GM23338 (cell line): ENCODE measurements around the gene BCL10. TPM values are rescaled to one million over a fixed set of nuclear protein-coding genes. Genes with fewer than 3 reads are reported as not detected.

Experiments
- ATAC-seq: fragments of 200-7000 bp; cut with Tn5 transposase; 3 replicates; pipeline ENCODE4 v1.9.1; 2020
- DNase-seq: peaks from one replicate; pipeline ENCODE4 v3.0.0-alpha.2; 2015; ENCODE audit warnings: low spot score
- H2AFZ ChIP-seq: fragments of 200-600 bp; sonication (generic); 2 replicates; pipeline ENCODE4 v1.8.0; 2016; ENCODE audit warnings: antibody characterized with exemption, mild to moderate bottlenecking, moderate library complexity
- H3F3A ChIP-seq: fragments of 200-600 bp; sonication (generic); replicated peaks from 2 replicates; pipeline ENCODE4 v1.8.0; 2017; ENCODE audit warnings: antibody characterized with exemption, mixed run types, low read depth
- H3K27ac ChIP-seq: fragments of 200-600 bp; sonication (generic); 2 replicates; pipeline ENCODE4 v1.6.1; 2016; ENCODE audit warnings: low read depth
- H3K27me3 ChIP-seq: fragments of 200-600 bp; sonication (generic); 2 replicates; pipeline ENCODE4 v1.8.0; 2016; ENCODE audit warnings: mild to moderate bottlenecking, mixed run types, moderate library complexity; ENCODE audit not compliant: insufficient read depth
- H3K36me3 ChIP-seq: fragments of 200-600 bp; sonication (generic); 2 replicates; pipeline ENCODE4 v1.8.0; 2016; ENCODE audit warnings: mild to moderate bottlenecking; ENCODE audit not compliant: insufficient read depth
- H3K4me1 ChIP-seq: fragments of 200-600 bp; sonication (generic); 2 replicates; pipeline ENCODE4 v1.8.0; 2016; ENCODE audit warnings: mild to moderate bottlenecking, moderate library complexity; ENCODE audit not compliant: insufficient read depth
- H3K4me2 ChIP-seq: fragments of 200-600 bp; sonication (generic); 2 replicates; pipeline ENCODE4 v1.7.1; 2017; ENCODE audit warnings: mixed run types
- H3K4me3 ChIP-seq: fragments of 200-600 bp; sonication (generic); 2 replicates; pipeline ENCODE4 v1.6.1; 2016; ENCODE audit warnings: mixed run types
- H3K79me2 ChIP-seq: fragments of 200-600 bp; sonication (generic); replicated peaks from 2 replicates; pipeline ENCODE4 v1.8.0; 2017; ENCODE audit warnings: mild to moderate bottlenecking; ENCODE audit not compliant: insufficient read depth
- H3K9me2 ChIP-seq: fragments of 200-600 bp; sonication (generic); 2 replicates; pipeline ENCODE4 v1.8.0; 2017; ENCODE audit not compliant: insufficient read depth
- H4K20me1 ChIP-seq: fragments of 200-600 bp; sonication (generic); replicated peaks from 2 replicates; pipeline ENCODE4 v1.8.0; 2017; ENCODE audit warnings: mild to moderate bottlenecking; ENCODE audit not compliant: insufficient read depth
- H3K27ac Mint-ChIP-seq: 2 replicates; pipeline ENCODE4 v1.8.0; 2020; ENCODE audit warnings: inconsistent platforms, mild to moderate bottlenecking, moderate library complexity, mixed read lengths
- H3K27me3 Mint-ChIP-seq: 3 replicates; pipeline ENCODE4 v1.8.0; 2022; ENCODE audit warnings: low read depth, mild to moderate bottlenecking, moderate library complexity, mixed read lengths, inconsistent platforms; ENCODE audit not compliant: insufficient read depth, poor library complexity
- H3K36me3 Mint-ChIP-seq: 3 replicates; pipeline ENCODE4 v1.8.0; 2021; ENCODE audit warnings: low read depth, mild to moderate bottlenecking, inconsistent platforms, moderate library complexity, mixed read lengths
- H3K4me1 Mint-ChIP-seq: 3 replicates; pipeline ENCODE4 v1.8.0; 2020; ENCODE audit warnings: mild to moderate bottlenecking, inconsistent platforms, mixed read lengths
- H3K4me3 Mint-ChIP-seq: 3 replicates; pipeline ENCODE4 v1.8.0; 2021; ENCODE audit warnings: moderate library complexity, mild to moderate bottlenecking, inconsistent platforms, mixed read lengths
- H3K9me3 Mint-ChIP-seq: 3 replicates; pipeline ENCODE4 v1.8.0; 2020; ENCODE audit warnings: moderate library complexity, mild to moderate bottlenecking, inconsistent platforms, mixed read lengths
- CREB1 ChIP-seq: fragments of 250-450 bp; sonication (Bioruptor Pico); IDR thresholded peaks from 2 replicates; pipeline ENCODE4 v1.5.0; 2020; ENCODE audit warnings: low read depth, mild to moderate bottlenecking, moderate library complexity
- ETS1 ChIP-seq: IDR thresholded peaks from 2 replicates; pipeline ENCODE4 v1.6.1; 2016; ENCODE audit warnings: antibody characterized with exemption
- EZH2 ChIP-seq: fragments of 200-600 bp; sonication (generic); IDR thresholded peaks from one replicate; pipeline ENCODE4 v1.8.0; 2017; ENCODE audit warnings: antibody characterized with exemption, mild to moderate bottlenecking, low read depth; ENCODE audit not compliant: unreplicated experiment
- JUNB ChIP-seq: IDR thresholded peaks from one replicate; pipeline ENCODE4 v1.6.1; 2016; ENCODE audit warnings: antibody characterized with exemption; ENCODE audit not compliant: unreplicated experiment
- NANOG ChIP-seq: IDR thresholded peaks from 2 replicates; pipeline ENCODE4 v1.6.1; 2016; ENCODE audit warnings: antibody characterized with exemption, borderline replicate concordance
- POLR2AphosphoS5 ChIP-seq: IDR thresholded peaks from 2 replicates; pipeline ENCODE4 v1.6.1; 2016; ENCODE audit warnings: antibody characterized with exemption, low read depth
- STAT1 ChIP-seq: IDR thresholded peaks from one replicate; pipeline ENCODE4 v1.6.1; 2016; ENCODE audit warnings: antibody characterized with exemption; ENCODE audit not compliant: unreplicated experiment
- ZNF114 ChIP-seq: fragments of 250-450 bp; sonication (Bioruptor Pico); IDR thresholded peaks from 2 replicates; pipeline ENCODE4 v1.5.0; 2020; ENCODE audit warnings: mild to moderate bottlenecking, moderate library complexity
- ZNF462 ChIP-seq: fragments of 250-450 bp; sonication (Bioruptor Pico); IDR thresholded peaks from 2 replicates; pipeline ENCODE4 v1.5.0; 2020; ENCODE audit warnings: mild to moderate bottlenecking, moderate library complexity
- polyA plus RNA-seq: library from polyadenylated mRNA; unstranded; fragments of >200 nt; fragmentation: Nextera tagmentation; extraction: Ambion mirVana; gene quantifications from 2 replicates; pipeline ENCODE4 v1.2.1, GENCODE V29; 2016
- total RNA-seq: library from RNA; depleted of rRNA; stranded (reverse); fragments of >200 nt; shearing (Covaris generic); gene quantifications from 2 replicates; pipeline ENCODE4 v1.2.3, GENCODE V29; 2014
- TF ChIP-seq, protein P1 (sequence below), 2 experiments: fragments of 200-600 bp in 1 of 2; sonication (generic) in 1 of 2; conservative IDR thresholded peaks; 2 replicates each; pipeline versions ENCODE4 v1.5.1 to v1.6.1; 2016 to 2017; ENCODE audit warnings: antibody characterized with exemption in 2 of 2, low read depth in 2 of 2, mild to moderate bottlenecking in 2 of 2, moderate library complexity in 1 of 2
- TF ChIP-seq, protein P2 (sequence below): IDR thresholded peaks from one replicate; pipeline ENCODE4 v1.6.1; 2018; ENCODE audit warnings: antibody characterized with exemption; ENCODE audit not compliant: unreplicated experiment

The BCL10 gene
- total and polyA plus RNA-seq, 2 experiments from 2014 or later = 23.1 to 33.7 TPM

GRCh38 chr1:85289207-85289847, 12.9 kb upstream of the BCL10 start (continued):
- TF ChIP-seq ZNF462 (CRISPR knock-in tag) (no peak), NANOG (no peak), EZH2 (no peak), STAT1 (no peak), ZNF114 (CRISPR knock-in tag) (no peak), JUNB (no peak)

- 0 out of 2 replicates have a peak, but pooled peaks cover 5% of the 10 kb centered on the region for H3K9me2 ChIP-seq
- no peak overlapping the region for H2AFZ ChIP-seq
- no peak overlapping the region for H3K4me3 Mint-ChIP-seq
- TF ChIP-seq, protein P1, sequence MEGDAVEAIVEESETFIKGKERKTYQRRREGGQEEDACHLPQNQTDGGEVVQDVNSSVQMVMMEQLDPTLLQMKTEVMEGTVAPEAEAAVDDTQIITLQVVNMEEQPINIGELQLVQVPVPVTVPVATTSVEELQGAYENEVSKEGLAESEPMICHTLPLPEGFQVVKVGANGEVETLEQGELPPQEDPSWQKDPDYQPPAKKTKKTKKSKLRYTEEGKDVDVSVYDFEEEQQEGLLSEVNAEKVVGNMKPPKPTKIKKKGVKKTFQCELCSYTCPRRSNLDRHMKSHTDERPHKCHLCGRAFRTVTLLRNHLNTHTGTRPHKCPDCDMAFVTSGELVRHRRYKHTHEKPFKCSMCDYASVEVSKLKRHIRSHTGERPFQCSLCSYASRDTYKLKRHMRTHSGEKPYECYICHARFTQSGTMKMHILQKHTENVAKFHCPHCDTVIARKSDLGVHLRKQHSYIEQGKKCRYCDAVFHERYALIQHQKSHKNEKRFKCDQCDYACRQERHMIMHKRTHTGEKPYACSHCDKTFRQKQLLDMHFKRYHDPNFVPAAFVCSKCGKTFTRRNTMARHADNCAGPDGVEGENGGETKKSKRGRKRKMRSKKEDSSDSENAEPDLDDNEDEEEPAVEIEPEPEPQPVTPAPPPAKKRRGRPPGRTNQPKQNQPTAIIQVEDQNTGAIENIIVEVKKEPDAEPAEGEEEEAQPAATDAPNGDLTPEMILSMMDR (conservative IDR thresholded peaks at IDR 0.05; ENCODE audit: low read depth in 2 of 2) = no peak
- TF ChIP-seq POLR2AphosphoS5 (no peak), CREB1 (CRISPR knock-in tag) (no peak), JUNB (no peak), ZNF114 (CRISPR knock-in tag) (no peak), ETS1 (no peak), NANOG (no peak), EZH2 (no peak)
- TF ChIP-seq, protein P2, sequence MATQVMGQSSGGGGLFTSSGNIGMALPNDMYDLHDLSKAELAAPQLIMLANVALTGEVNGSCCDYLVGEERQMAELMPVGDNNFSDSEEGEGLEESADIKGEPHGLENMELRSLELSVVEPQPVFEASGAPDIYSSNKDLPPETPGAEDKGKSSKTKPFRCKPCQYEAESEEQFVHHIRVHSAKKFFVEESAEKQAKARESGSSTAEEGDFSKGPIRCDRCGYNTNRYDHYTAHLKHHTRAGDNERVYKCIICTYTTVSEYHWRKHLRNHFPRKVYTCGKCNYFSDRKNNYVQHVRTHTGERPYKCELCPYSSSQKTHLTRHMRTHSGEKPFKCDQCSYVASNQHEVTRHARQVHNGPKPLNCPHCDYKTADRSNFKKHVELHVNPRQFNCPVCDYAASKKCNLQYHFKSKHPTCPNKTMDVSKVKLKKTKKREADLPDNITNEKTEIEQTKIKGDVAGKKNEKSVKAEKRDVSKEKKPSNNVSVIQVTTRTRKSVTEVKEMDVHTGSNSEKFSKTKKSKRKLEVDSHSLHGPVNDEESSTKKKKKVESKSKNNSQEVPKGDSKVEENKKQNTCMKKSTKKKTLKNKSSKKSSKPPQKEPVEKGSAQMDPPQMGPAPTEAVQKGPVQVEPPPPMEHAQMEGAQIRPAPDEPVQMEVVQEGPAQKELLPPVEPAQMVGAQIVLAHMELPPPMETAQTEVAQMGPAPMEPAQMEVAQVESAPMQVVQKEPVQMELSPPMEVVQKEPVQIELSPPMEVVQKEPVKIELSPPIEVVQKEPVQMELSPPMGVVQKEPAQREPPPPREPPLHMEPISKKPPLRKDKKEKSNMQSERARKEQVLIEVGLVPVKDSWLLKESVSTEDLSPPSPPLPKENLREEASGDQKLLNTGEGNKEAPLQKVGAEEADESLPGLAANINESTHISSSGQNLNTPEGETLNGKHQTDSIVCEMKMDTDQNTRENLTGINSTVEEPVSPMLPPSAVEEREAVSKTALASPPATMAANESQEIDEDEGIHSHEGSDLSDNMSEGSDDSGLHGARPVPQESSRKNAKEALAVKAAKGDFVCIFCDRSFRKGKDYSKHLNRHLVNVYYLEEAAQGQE = no peak
- H3K4me1 ChIP-seq = peaks cover 13% of the 10 kb centered on the region; the same call in 1 of the 2 replicates
- peaks cover 11% of the 10 kb centered on the region for H3K9me3 Mint-ChIP-seq
- H3K27me3 ChIP-seq = no peaks in the 10 kb centered on the region
- H3K27me3 Mint-ChIP-seq = peaks cover 6% of the 10 kb centered on the region
- no peak overlapping the region for H3K4me3 ChIP-seq
- DNase-seq = no peak
- no peaks in the 10 kb centered on the region for H3K79me2 ChIP-seq
- no peaks in the 10 kb centered on the region for H3F3A ChIP-seq
- no peaks in the 10 kb centered on the region for H4K20me1 ChIP-seq
- H3K36me3 Mint-ChIP-seq = no peaks in the 10 kb centered on the region
- ATAC-seq = no peak
- no peak overlapping the region for H3K27ac Mint-ChIP-seq
- H3K27ac ChIP-seq = no peak overlapping the region
- H3K4me2 ChIP-seq = no peak overlapping the region
- no peaks in the 10 kb centered on the region for H3K36me3 ChIP-seq
- H3K4me1 Mint-ChIP-seq = peaks cover 27% of the 10 kb centered on the region
Observed at GRCh38 chr1:85284202-85284601, 7.8 kb upstream of the BCL10 start.
